DND-41 (cell line): Measurements from ENCODE around the gene RUNX1.

ENCODE experiments used
- EZH2 ChIP-seq: IDR thresholded peaks from 3 replicates; pipeline ENCODE4 v1.6.1; 2012; ENCODE audit warnings: borderline replicate concordance, low read depth, mild to moderate bottlenecking, moderate library complexity, low read length, inconsistent platforms; ENCODE audit not compliant: severe bottlenecking
- TF ChIP-seq, protein P1 (sequence below): IDR thresholded peaks from 2 replicates; pipeline ENCODE4 v1.5.1; 2012; ENCODE audit warnings: borderline replicate concordance, low read length, moderate library complexity, mild to moderate bottlenecking; ENCODE audit not compliant: poor library complexity, severe bottlenecking; ENCODE audit errors: extremely low read depth

DNA sequence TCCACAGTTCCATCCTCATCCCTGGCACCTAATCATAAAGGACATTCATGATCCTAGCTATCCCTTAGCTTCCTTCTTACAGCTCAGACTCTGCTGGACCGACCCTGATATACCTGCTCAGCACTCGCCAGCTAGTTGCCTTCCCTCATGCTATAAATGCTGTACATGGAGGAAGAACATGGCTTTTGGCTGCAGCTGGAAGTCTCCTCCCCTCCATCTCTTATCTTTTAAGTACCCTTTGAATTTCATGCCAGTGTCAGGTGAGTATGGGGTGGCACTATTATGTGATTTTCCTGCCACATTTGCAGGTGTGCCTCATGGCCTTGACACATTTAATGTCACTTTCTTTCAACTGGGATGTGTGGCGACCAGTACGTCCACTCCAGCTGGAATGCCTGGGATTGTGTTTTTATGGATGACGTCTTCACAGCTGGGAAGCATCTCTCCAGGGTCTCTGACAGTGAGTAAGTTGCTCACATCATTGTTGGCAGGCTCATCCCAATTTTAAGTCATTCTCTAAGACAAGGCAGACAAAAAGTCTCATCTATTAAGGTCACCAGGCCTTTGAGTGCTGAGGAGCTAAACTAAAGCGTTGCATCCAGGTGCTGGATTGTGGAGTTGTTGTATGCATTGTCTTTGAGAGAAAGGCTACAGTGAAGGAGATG lies 43.4 kb downstream of the RUNX1 start:
- TF ChIP-seq, protein P1, sequence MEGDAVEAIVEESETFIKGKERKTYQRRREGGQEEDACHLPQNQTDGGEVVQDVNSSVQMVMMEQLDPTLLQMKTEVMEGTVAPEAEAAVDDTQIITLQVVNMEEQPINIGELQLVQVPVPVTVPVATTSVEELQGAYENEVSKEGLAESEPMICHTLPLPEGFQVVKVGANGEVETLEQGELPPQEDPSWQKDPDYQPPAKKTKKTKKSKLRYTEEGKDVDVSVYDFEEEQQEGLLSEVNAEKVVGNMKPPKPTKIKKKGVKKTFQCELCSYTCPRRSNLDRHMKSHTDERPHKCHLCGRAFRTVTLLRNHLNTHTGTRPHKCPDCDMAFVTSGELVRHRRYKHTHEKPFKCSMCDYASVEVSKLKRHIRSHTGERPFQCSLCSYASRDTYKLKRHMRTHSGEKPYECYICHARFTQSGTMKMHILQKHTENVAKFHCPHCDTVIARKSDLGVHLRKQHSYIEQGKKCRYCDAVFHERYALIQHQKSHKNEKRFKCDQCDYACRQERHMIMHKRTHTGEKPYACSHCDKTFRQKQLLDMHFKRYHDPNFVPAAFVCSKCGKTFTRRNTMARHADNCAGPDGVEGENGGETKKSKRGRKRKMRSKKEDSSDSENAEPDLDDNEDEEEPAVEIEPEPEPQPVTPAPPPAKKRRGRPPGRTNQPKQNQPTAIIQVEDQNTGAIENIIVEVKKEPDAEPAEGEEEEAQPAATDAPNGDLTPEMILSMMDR = no peak
- TF ChIP-seq EZH2 = no peak
